Left lung (tissue), 10 donors: Measurements from ENCODE around the gene PLPPR5. TPM values are rescaled to one million over a fixed set of nuclear protein-coding genes. Genes with fewer than 3 reads are reported as not detected.

Experiments used
- ATAC-seq: fragments of 200-7000 bp; cut with Tn5 transposase; one replicate; pipeline ENCODE4 v1.9.1; 2020; ENCODE audit warnings: moderate library complexity
- DNase-seq, 4 donors: peaks; one replicate each; pipeline ENCODE4 v3.0.0-alpha.2; 2013 to 2020
- H3K27ac ChIP-seq, 2 donors: fragments of 200-600 bp; sonication (generic) in 1 of 2; one replicate each; pipeline versions ENCODE4 v1.5.0 to v1.8.0; 2020 to 2021
- H3K27me3 ChIP-seq, 2 donors: fragments of 200-600 bp; sonication (generic) in 1 of 2; one replicate each; pipeline versions ENCODE4 v1.5.0 to v1.8.0; 2020 to 2021
- H3K36me3 ChIP-seq, 2 donors: fragments of 200-600 bp; sonication (generic) in 1 of 2; one replicate each; pipeline versions ENCODE4 v1.5.0 to v1.8.0; 2020 to 2021
- H3K4me1 ChIP-seq, 2 donors: fragments of 200-600 bp; one replicate each; pipeline ENCODE4 v1.8.0; 2021
- H3K4me3 ChIP-seq, 2 donors: fragments of 200-600 bp; sonication (generic) in 1 of 2; one replicate each; pipeline versions ENCODE4 v1.5.0 to v1.8.0; 2020 to 2021; ENCODE audit warnings: mild to moderate bottlenecking in 1 of 2
- H3K9me3 ChIP-seq, 2 donors: fragments of 200-600 bp; sonication (generic) in 1 of 2; one replicate each; pipeline versions ENCODE4 v1.5.0 to v1.8.0; 2020 to 2021
- CTCF ChIP-seq, 2 donors: fragments of 200-600 bp; sonication (generic) in 1 of 2; IDR thresholded peaks; one replicate each; pipeline versions ENCODE4 v1.5.0 to v1.8.0; 2021; ENCODE audit warnings: antibody characterized with exemption in 2 of 2
- intact Hi-C, 2 donors: fragments of 100-400 bp; cut with DNase I; formaldehyde crosslinking; loops; one replicate each; pipeline versions ENCODE4 v1.11.2 to v1.14.2; 2022
- polyA plus RNA-seq, 6 donors: library from polyadenylated mRNA; unstranded; fragments of 120-200 nt; gene quantifications; one replicate each; pipeline ENCODE4 v1.2.1, GENCODE V29; 2013; ENCODE audit not compliant: insufficient read length in 6 of 6
- total RNA-seq, 2 donors: library from RNA; stranded (reverse); fragmentation: NEBNext Ultra II Directional; extraction: Animal tissue kit (Norgen Biotek cat#: 25700); gene quantifications; one replicate each; pipeline ENCODE4 v1.2.1, GENCODE V29; 2021
- donor health status: DM: no; HTN: yes; CAD: no.
- donor health status: DM: no; HTN: no; CAD: no.

The PLPPR5 gene
- total and polyA plus RNA-seq, 8 donors: 0.06 to 6.3 (median 3.5) TPM; not detected in 1

- Histone ChIP-seq H3K9me3 (no peaks in the 10 kb centered on the region), H3K4me3 (no peak overlapping the region), H3K27me3 (no peaks in the 10 kb centered on the region), H3K4me1 (no peaks in the 10 kb centered on the region), H3K27ac (no peak overlapping the region), H3K36me3 (no peaks in the 10 kb centered on the region)
- ATAC-seq: peak; percentile 87
- intact Hi-C loops: no loop called here
- TF ChIP-seq CTCF (IDR thresholded peaks at IDR 0.05): no peak
- DNase-seq: peak in 3 of 4 donors; percentile 4 to 32 (median 13)
These were observed 73.4 kb downstream of the PLPPR5 start for GRCh38 chr1:98931128-98931835.

- no peak for ATAC-seq
- H3K9me3 ChIP-seq: no peaks in the 10 kb centered on the region
- H3K4me1 ChIP-seq: no peaks in the 10 kb centered on the region
- H3K36me3 ChIP-seq: no peaks in the 10 kb centered on the region
- H3K27ac ChIP-seq: no peak overlapping the region
- no peak for DNase-seq
- H3K27me3 ChIP-seq: no peaks in the 10 kb centered on the region
- TF ChIP-seq CTCF (IDR thresholded peaks at IDR 0.05): no peak
- H3K4me3 ChIP-seq: no peak overlapping the region
- intact Hi-C loops: no loop called here
These were observed 75.2 kb downstream of the PLPPR5 start for GRCh38 chr1:98929437-98929836.

GRCh38 chr1:98926597-98926996 lies 78.1 kb downstream of the PLPPR5 start:
- TF ChIP-seq CTCF (IDR thresholded peaks at IDR 0.05): no peak
- DNase-seq (no peak), ATAC-seq (no peak)
- H3K9me3 ChIP-seq: no peaks in the 10 kb centered on the region
- intact Hi-C loops: no loop called here
- no peak overlapping the region for H3K27ac ChIP-seq
- H3K4me1 ChIP-seq: no peaks in the 10 kb centered on the region
- H3K36me3 ChIP-seq: no peaks in the 10 kb centered on the region
- H3K27me3 ChIP-seq: no peaks in the 10 kb centered on the region
- H3K4me3 ChIP-seq: no peak overlapping the region

- Histone ChIP-seq H3K4me1 (no peaks in the 10 kb centered on the region), H3K9me3 (no peaks in the 10 kb centered on the region), H3K27ac (no peak overlapping the region), H3K4me3 (no peak overlapping the region), H3K27me3 (no peaks in the 10 kb centered on the region), H3K36me3 (no peaks in the 10 kb centered on the region)
- ATAC-seq: no peak
- TF ChIP-seq CTCF (IDR thresholded peaks at IDR 0.05): no peak
- intact Hi-C loops: no loop called here
- DNase-seq: no peak
These were observed 79.7 kb downstream of the PLPPR5 start for GRCh38 chr1:98924977-98925376.

- ATAC-seq (no peak), DNase-seq (no peak)
- Histone ChIP-seq H3K36me3 (no peaks in the 10 kb centered on the region), H3K27me3 (no peaks in the 10 kb centered on the region), H3K4me1 (no peaks in the 10 kb centered on the region), H3K4me3 (no peak overlapping the region), H3K9me3 (no peaks in the 10 kb centered on the region), H3K27ac (no peak overlapping the region)
- TF ChIP-seq CTCF (IDR thresholded peaks at IDR 0.05): no peak
- intact Hi-C loops: no loop called here
These were observed 81.0 kb downstream of the PLPPR5 start for GRCh38 chr1:98923667-98924066.
